GM04504 (cell line): Measurements from ENCODE around the gene RHOT2.

Source experiments
- DNase-seq: peaks from one replicate; pipeline ENCODE4 v3.0.0-alpha.2; 2012; ENCODE audit warnings: low read depth

The RHOT2 gene

DNA sequence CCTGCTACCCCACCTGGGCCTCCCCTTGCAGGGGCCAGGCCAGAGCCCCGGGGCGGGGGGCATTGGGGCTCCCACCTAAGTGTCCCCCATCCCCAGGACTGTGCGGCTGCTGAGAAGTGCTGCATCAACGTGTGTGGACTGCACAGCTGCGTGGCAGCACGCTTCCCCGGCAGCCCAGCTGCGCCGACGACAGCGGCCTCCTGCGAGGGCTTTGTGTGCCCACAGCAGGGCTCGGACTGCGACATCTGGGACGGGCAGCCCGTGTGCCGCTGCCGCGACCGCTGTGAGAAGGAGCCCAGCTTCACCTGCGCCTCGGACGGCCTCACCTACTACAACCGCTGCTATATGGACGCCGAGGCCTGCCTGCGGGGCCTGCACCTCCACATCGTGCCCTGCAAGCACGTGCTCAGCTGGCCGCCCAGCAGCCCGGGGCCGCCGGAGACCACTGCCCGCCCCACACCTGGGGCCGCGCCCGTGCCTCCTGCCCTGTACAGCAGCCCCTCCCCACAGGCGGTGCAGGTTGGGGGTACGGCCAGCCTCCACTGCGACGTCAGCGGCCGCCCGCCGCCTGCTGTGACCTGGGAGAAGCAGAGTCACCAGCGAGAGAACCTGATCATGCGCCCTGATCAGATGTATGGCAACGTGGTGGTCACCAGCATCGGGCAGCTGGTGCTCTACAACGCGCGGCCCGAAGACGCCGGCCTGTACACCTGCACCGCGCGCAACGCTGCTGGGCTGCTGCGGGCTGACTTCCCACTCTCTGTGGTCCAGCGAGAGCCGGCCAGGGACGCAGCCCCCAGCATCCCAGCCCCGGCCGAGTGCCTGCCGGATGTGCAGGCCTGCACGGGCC lies 35.2 kb upstream of the RHOT2 start:
- no peak for DNase-seq

- DNase-seq, result no peak
Measured at GRCh38 chr16:633336-634050, 34.4 kb upstream of the RHOT2 start.

GRCh38 chr16:634051-634670 lies 33.8 kb upstream of the RHOT2 start:
- no peak for DNase-seq

DNA sequence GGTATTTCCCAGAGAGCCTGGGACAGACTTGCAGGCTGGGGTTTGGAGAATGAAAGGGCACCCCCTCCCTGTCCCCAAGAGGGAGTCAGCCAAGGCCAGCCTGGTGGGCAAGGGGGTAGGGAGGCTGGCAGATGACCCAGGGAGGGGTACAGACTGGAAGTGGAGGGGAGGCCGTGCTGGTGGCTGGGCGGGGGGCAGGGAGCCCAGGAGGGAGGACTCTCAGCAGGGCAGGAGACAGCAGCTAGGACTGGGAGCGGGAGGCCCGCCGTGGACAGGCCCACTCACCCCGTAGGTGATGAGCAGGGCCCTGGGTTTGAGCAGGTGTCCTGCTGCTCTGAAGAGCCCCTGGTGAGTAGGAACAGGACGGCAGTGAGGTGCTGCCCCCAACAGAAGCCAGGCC lies 32.9 kb upstream of the RHOT2 start:
- DNase-seq, result no peak

DNA sequence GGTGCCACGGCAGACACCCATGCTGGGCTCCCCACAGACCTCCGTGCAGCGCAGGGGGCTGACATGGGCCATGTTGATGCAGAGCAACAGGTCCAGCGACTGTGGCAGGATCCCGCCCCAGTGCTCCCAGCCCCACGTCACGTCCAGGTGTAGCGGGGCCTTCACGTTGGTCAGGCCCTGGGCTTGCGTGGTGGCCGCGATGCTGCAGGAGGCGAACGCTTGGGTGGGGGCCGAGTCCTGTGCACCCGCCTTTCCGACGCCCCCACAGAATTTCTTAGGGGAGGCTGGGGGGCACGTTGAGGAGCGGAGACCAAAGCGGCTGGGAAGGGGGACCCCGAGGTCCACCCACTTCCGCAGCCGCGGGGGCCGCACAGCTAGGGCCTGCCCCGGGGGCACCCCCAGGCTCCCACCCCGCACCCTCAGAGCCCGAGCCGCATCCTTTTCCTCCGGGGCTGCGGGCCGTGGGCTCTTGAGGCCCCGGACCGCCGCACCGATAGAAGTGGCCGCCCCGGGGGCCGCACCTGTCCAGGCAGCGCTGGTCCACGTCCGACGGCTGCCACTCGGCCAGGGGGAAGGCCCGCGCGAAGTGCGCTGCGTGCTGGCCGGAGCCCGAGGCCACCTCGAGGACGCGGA lies 32.2 kb upstream of the RHOT2 start:
- no peak for DNase-seq

DNA sequence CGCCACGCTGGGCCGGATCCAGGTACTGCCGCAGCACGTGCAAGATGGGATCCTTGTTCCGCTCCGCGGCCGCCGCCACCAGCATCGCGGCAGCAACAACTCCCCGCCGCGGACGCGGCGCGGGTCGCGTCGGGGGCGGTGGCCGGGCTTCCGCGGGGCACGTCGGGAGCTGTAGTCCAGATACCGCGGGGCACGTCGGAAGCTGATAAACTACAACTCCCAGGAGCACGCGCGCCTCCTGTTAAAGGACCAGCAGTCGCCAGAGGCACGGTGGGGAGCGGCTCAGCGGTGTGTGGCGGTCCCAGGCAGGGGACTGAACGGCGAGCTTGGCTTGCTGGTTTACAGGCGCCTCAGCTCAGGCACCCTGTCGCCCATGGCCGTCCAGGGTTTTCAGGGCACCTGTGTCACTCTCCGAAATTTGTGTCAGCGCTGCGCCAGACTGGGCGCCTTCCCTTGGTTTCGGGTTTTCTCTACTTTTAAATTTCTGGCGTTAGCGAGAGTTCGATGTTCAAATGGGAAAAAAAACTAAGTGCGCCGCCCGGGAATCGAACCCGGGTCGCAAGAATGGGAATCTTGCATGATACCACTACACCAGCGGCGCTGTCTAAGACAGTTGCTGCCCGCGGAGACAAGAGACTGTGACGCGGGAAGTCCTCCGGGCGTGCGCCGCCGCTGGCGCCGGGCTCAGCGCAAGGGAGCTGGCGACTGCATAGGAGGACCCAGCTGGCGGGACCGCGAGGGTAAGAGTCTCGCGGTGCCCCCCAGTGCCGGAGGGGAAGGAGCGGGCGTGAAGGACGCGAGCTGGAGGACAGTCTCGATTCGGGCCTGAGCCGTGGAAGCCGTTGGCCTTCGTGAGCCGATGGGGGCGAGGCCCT lies 31.5 kb upstream of the RHOT2 start, which contains the start of gene METTL26:
METTL26 (minus strand) TSS at position 100 of the 875 bp plus-strand sequence; CDS start at position 85, 15 bp downstream.
- peak; percentile 86 for DNase-seq

- peak; percentile 69 for DNase-seq
Measured at GRCh38 chr16:637081-638018, 30.6 kb upstream of the RHOT2 start.

- no peak for DNase-seq
Measured at GRCh38 chr16:638034-638543, 29.8 kb upstream of the RHOT2 start.

GRCh38 chr16:638836-639235 lies 29.1 kb upstream of the RHOT2 start:
- no peak for DNase-seq

GRCh38 chr16:640614-641013 lies 27.3 kb upstream of the RHOT2 start:
- no peak for DNase-seq

GRCh38 chr16:641326-642188 lies 26.4 kb upstream of the RHOT2 start, which contains the start of gene MCRIP2:
TSS of gene MCRIP2 (plus strand) at chr16:641828. CDS start at chr16:641992, 164 bp downstream.
- peak; percentile 48 for DNase-seq

GRCh38 chr16:642189-643049 lies 25.5 kb upstream of the RHOT2 start:
- no peak for DNase-seq

DNA sequence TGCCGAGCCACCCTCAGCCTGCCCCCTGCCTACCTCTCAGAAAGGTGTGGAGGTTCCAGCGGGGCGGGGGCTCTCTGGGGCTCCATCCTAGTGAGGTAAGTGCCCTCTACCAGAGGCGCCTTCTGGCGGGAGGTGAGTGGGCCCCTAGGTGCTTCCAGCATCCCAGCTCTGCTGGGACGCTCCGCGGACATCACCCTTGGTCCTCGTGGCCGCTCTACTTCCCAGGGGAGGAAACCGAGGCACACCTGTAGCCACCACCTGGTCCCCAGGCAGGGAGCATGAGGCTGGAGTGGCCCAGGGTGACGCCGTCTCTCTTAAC lies 24.9 kb upstream of the RHOT2 start:
- DNase-seq, result no peak

- DNase-seq, result no peak
Measured at GRCh38 chr16:644556-644955, 23.4 kb upstream of the RHOT2 start.

DNA sequence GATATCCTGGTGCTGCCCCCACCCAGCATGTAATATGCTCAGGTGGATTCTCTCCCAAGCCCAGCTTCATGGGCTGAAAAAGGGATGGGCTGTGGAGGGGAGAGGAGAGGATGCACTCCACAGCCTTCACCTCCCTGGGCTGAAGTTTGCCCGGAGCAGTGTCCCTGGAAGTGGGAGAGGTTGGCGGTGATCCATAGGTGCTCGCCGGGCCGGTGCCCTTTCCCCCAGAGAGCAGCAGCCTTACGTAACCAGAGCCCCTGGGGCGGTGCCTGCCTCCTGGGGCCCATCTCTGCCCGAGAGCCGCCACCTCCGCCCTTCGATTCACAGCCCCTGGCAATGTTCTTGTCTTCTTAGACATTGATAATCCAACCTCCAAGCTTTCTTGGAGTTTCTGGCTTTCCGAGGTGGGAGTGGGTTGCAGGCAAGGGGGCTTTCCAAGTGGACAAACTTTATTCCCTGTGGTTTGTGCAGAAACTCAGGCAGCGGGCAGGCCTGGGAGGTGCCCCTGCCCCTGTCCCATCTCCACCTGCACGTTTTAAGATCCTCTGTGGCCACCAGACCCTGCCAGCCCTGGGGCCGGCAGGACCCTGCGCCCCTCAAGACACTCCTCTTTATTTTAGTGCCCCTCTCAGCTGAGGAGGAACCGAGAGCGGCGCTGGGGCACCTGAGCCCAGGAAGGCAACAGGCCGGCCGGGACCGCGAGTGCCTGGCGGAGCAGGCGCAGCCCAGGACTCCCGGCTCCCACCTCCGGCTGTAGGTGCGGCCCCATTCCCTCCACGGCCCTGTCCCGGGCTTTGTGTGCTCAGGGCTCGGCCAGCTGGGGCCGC lies 21.9 kb upstream of the RHOT2 start:
- DNase-seq, result no peak

- DNase-seq, result no peak
Measured at GRCh38 chr16:646679-647172, 21.2 kb upstream of the RHOT2 start.
